Activated T-cell treated with anti-CD3 and anti-CD28 coated beads, Interleukin-2, amount 50 U/mL, for 72 hours (primary cell): ENCODE measurements around the gene CAPN15. TPM values are rescaled to one million over a fixed set of nuclear protein-coding genes. Genes with fewer than 3 reads are reported as not detected.
A peak's percentile ranks its signal among the peaks of the same experiment; 100 is the strongest.

Experiments used
- ATAC-seq, 2 donors: fragments of 150-1000 bp; cut with Tn5 transposase; replicated peaks in 1 of 2; 2 replicates each; pipeline ENCODE4 v1.10.0; 2021; ENCODE audit warnings: moderate library complexity in 2 of 2, mild to moderate bottlenecking in 1 of 2
- DNase-seq, 2 donors: peaks; one replicate each; pipeline ENCODE4 v3.0.0; 2021 to 2022; ENCODE audit warnings: mixed read lengths in 1 of 2
- H3K27ac Mint-ChIP-seq: one replicate; pipeline ENCODE4 v1.8.0; 2022; ENCODE audit warnings: mild to moderate bottlenecking, moderate library complexity, mixed read lengths
- H3K27me3 Mint-ChIP-seq: one replicate; pipeline ENCODE4 v1.8.0; 2022; ENCODE audit warnings: low read depth, mixed read lengths
- H3K36me3 Mint-ChIP-seq, 2 donors: one replicate each; pipeline ENCODE4 v1.8.0; 2022; ENCODE audit warnings: mixed read lengths in 2 of 2, mild to moderate bottlenecking in 1 of 2; ENCODE audit not compliant: insufficient read depth in 2 of 2
- H3K4me1 Mint-ChIP-seq: one replicate; pipeline ENCODE4 v1.8.0; 2022; ENCODE audit warnings: low read depth, mixed read lengths
- H3K4me3 Mint-ChIP-seq, 2 donors: one replicate each; pipeline ENCODE4 v1.8.0; 2022; ENCODE audit warnings: mild to moderate bottlenecking in 2 of 2, mixed read lengths in 2 of 2, moderate library complexity in 2 of 2
- H3K9me3 Mint-ChIP-seq, 2 donors: one replicate each; pipeline ENCODE4 v1.8.0; 2022; ENCODE audit warnings: mixed read lengths in 2 of 2
- total RNA-seq, 2 donors: library from RNA; stranded (reverse); gene quantifications; one replicate each; pipeline ENCODE4 v1.2.3, GENCODE V29; 2022

CAPN15 gene
- total RNA-seq, 2 donors from 2014 or later: 46.6 to 58.5 TPM

GRCh38 chr16:513950-514349 lies 13.6 kb upstream of the CAPN15 start:
- Mint-ChIP-seq H3K9me3 (no peaks in the 10 kb centered on the region), H3K4me3 (no peak overlapping the region), H3K27me3 (no peaks in the 10 kb centered on the region), H3K36me3 (no peaks in the 10 kb centered on the region), H3K27ac (no peak overlapping the region), H3K4me1 (no peaks in the 10 kb centered on the region)
- DNase-seq (no peak), ATAC-seq (no peak)

- Mint-ChIP-seq H3K27ac (no peak overlapping the region), H3K4me3 (no peak overlapping the region), H3K27me3 (no peaks in the 10 kb centered on the region), H3K4me1 (no peaks in the 10 kb centered on the region), H3K9me3 (no peaks in the 10 kb centered on the region), H3K36me3 (no peaks in the 10 kb centered on the region)
- no peak for ATAC-seq
- no peak for DNase-seq
Measured at GRCh38 chr16:515175-515938, 12.2 kb upstream of the CAPN15 start.

GRCh38 chr16:515939-516226 lies 11.6 kb upstream of the CAPN15 start:
- no peak overlapping the region for H3K27ac Mint-ChIP-seq
- no peak overlapping the region for H3K4me3 Mint-ChIP-seq
- ATAC-seq (no peak), DNase-seq (no peak)
- no peaks in the 10 kb centered on the region for H3K9me3 Mint-ChIP-seq
- H3K27me3 Mint-ChIP-seq: no peaks in the 10 kb centered on the region
- no peaks in the 10 kb centered on the region for H3K36me3 Mint-ChIP-seq
- H3K4me1 Mint-ChIP-seq: no peaks in the 10 kb centered on the region

GRCh38 chr16:516301-516700 lies 11.2 kb upstream of the CAPN15 start:
- Mint-ChIP-seq H3K4me3 (no peak overlapping the region), H3K9me3 (no peaks in the 10 kb centered on the region), H3K4me1 (no peaks in the 10 kb centered on the region), H3K27ac (peak overlapping the region; percentile 68), H3K36me3 (no peaks in the 10 kb centered on the region), H3K27me3 (no peaks in the 10 kb centered on the region)
- DNase-seq (no peak), ATAC-seq (no peak)

- Mint-ChIP-seq H3K4me3 (no peak overlapping the region), H3K27me3 (no peaks in the 10 kb centered on the region), H3K27ac (no peak overlapping the region), H3K4me1 (peaks cover 8% of the 10 kb centered on the region), H3K9me3 (no peaks in the 10 kb centered on the region), H3K36me3 (no peaks in the 10 kb centered on the region)
- DNase-seq (no peak), ATAC-seq (no peak)
Measured at GRCh38 chr16:518858-519257, 8.7 kb upstream of the CAPN15 start.

- Mint-ChIP-seq H3K27me3 (no peaks in the 10 kb centered on the region), H3K4me3 (no peak overlapping the region), H3K36me3 (no peaks in the 10 kb centered on the region), H3K9me3 (no peaks in the 10 kb centered on the region), H3K4me1 (peaks cover 14% of the 10 kb centered on the region), H3K27ac (no peak overlapping the region)
- no peak for ATAC-seq
- DNase-seq: no peak
Measured at GRCh38 chr16:519425-519824, 8.1 kb upstream of the CAPN15 start.

- ATAC-seq: no peak
- Mint-ChIP-seq H3K9me3 (no peaks in the 10 kb centered on the region), H3K27ac (no peak overlapping the region), H3K4me3 (no peak overlapping the region), H3K36me3 (no peaks in the 10 kb centered on the region), H3K4me1 (peaks cover 18% of the 10 kb centered on the region), H3K27me3 (no peaks in the 10 kb centered on the region)
- no peak for DNase-seq
Measured at GRCh38 chr16:519841-520687, 7.4 kb upstream of the CAPN15 start.

GRCh38 chr16:520847-521246 lies 6.7 kb upstream of the CAPN15 start:
- no peak for DNase-seq
- H3K9me3 Mint-ChIP-seq: no peaks in the 10 kb centered on the region
- no peak overlapping the region for H3K4me3 Mint-ChIP-seq
- peaks cover 26% of the 10 kb centered on the region for H3K4me1 Mint-ChIP-seq
- H3K27me3 Mint-ChIP-seq: no peaks in the 10 kb centered on the region
- ATAC-seq: no peak
- H3K36me3 Mint-ChIP-seq: no peaks in the 10 kb centered on the region
- H3K27ac Mint-ChIP-seq: no peak overlapping the region

- ATAC-seq: no peak
- Mint-ChIP-seq H3K27ac (no peak overlapping the region), H3K4me3 (no peak overlapping the region), H3K4me1 (peaks cover 33% of the 10 kb centered on the region), H3K27me3 (no peaks in the 10 kb centered on the region), H3K36me3 (no peaks in the 10 kb centered on the region), H3K9me3 (no peaks in the 10 kb centered on the region)
- no peak for DNase-seq
Measured at GRCh38 chr16:521381-522210, 5.9 kb upstream of the CAPN15 start.

- Mint-ChIP-seq H3K4me3 (no peak overlapping the region), H3K27me3 (no peaks in the 10 kb centered on the region), H3K9me3 (no peaks in the 10 kb centered on the region), H3K4me1 (peaks cover 36% of the 10 kb centered on the region), H3K27ac (no peak overlapping the region), H3K36me3 (no peaks in the 10 kb centered on the region)
- ATAC-seq (no peak), DNase-seq (no peak)
Measured at GRCh38 chr16:522320-523096, 5.0 kb upstream of the CAPN15 start.

GRCh38 chr16:523097-523741 lies 4.3 kb upstream of the CAPN15 start:
- Mint-ChIP-seq H3K27me3 (no peaks in the 10 kb centered on the region), H3K4me3 (no peak overlapping the region), H3K36me3 (no peaks in the 10 kb centered on the region), H3K27ac (peak overlapping the region; percentile 54), H3K4me1 (peaks cover 36% of the 10 kb centered on the region), H3K9me3 (no peaks in the 10 kb centered on the region)
- ATAC-seq: no peak
- no peak for DNase-seq

GRCh38 chr16:524274-525040 lies 3.1 kb upstream of the CAPN15 start:
- Mint-ChIP-seq H3K9me3 (no peaks in the 10 kb centered on the region), H3K27ac (peak overlapping the region; percentile 94), H3K4me3 (peak overlapping the region; percentile 85 to 87), H3K36me3 (peaks cover 0 to 2% of the 10 kb centered on the region in 2 donors), H3K27me3 (no peaks in the 10 kb centered on the region), H3K4me1 (peaks cover 47% of the 10 kb centered on the region)
- ATAC-seq (no peak), DNase-seq (no peak)
